Adipose tissue (tissue), 3 donors: ENCODE results near the gene RAD51AP1. TPM values are rescaled to one million over a fixed set of nuclear protein-coding genes. Genes with fewer than 3 reads are reported as not detected.
A peak's percentile ranks its signal among the peaks of the same experiment; 100 is the strongest.
"Not testable (repeated sequence)": the region's sequence is repeated elsewhere in the genome, so short reads cannot be mapped to it uniquely, and the experiment has no call there.

ENCODE experiments used
- H3K27ac ChIP-seq: one replicate; pipeline ENCODE4 v1.5.1; 2013; ENCODE audit warnings: low read depth, low read length
- WGBS, 3 donors: extraction: QIAGEN DNeasy Blood & Tissue Kit; methylation state at CpG; one replicate each; pipeline ENCODE4 v1.1.7; 2013; 5-methylcytosine and 5-hydroxymethylcytosine counted together
- polyA plus RNA-seq, 3 donors: library from polyadenylated mRNA; stranded (reverse); fragments of 200-250 nt; gene quantifications; one replicate each; pipeline ENCODE4 v1.2.3, GENCODE V29; 2013
- donor health status: healthy with polysubstance abuse.
- donor health status: Bipolar disorder and iron deficiency.
- donor health status: healthy.

The RAD51AP1 gene
- 1 to 10 TPM in 1 of 3 donors, under 1 TPM in 2; 0.51 to 1.1 (median 0.76) TPM for polyA plus RNA-seq

- 0% methylated on average over 49 of the region's 49 CpGs for WGBS, 3 donors
- H3K27ac ChIP-seq: peak within 1 kb of the TSS; percentile 10
Measured at GRCh38 chr12:4538207-4539160, at the start of gene RAD51AP1. Gene RAD51AP1 (plus strand): TSS chr12:4538890. CDS start chr12:4538940, 50 bp downstream.

GRCh38 chr12:4489556-4489955, 49.1 kb upstream of the RAD51AP1 start:
- H3K27ac ChIP-seq: no peak overlapping the region
- whole genome bisulfite sequencing, 3 donors: 95 to 99% (median 97%) methylated on average over 2 of the region's 2 CpGs

GRCh38 chr12:4490973-4491372, 47.7 kb upstream of the RAD51AP1 start:
- WGBS, 3 donors: 65 to 97% (median 92%) methylated on average over 1 of the region's 1 CpG
- no peak overlapping the region for H3K27ac ChIP-seq

GRCh38 chr12:4496145-4496838, 42.4 kb upstream of the RAD51AP1 start:
- WGBS, 3 donors: 93 to 97% (median 97%) methylated on average over 1 of the region's 1 CpG
- no peak overlapping the region for H3K27ac ChIP-seq

GRCh38 chr12:4499186-4499585, 39.5 kb upstream of the RAD51AP1 start:
- 98 to 100% (median 99%) methylated on average over 1 of the region's 1 CpG for WGBS, 3 donors
- no peak overlapping the region for H3K27ac ChIP-seq

- WGBS, 3 donors: 98 to 100% (median 98%) methylated on average over 1 of the region's 1 CpG
- no peak overlapping the region for H3K27ac ChIP-seq
Measured at GRCh38 chr12:4505376-4505986, 33.2 kb upstream of the RAD51AP1 start.

GRCh38 chr12:4506430-4506829, 32.3 kb upstream of the RAD51AP1 start:
- H3K27ac ChIP-seq: no peak overlapping the region

GRCh38 chr12:4506870-4507269, 31.8 kb upstream of the RAD51AP1 start:
- WGBS, 3 donors: 64 to 88% (median 70%) methylated on average over 5 of the region's 5 CpGs
- no peak overlapping the region for H3K27ac ChIP-seq

More at GRCh38 chr12:4506430-4506829, 32.3 kb upstream of the RAD51AP1 start:
- WGBS, 3 donors: 34 to 87% (median 84%) methylated on average over 3 of the region's 3 CpGs

GRCh38 chr12:4508503-4508902, 30.2 kb upstream of the RAD51AP1 start:
- not testable (repeated sequence) for H3K27ac ChIP-seq
- 91 to 94% (median 93%) methylated on average over 4 of the region's 4 CpGs for WGBS, 3 donors

GRCh38 chr12:4509269-4509668, 29.4 kb upstream of the RAD51AP1 start:
- not testable (repeated sequence) for H3K27ac ChIP-seq
- WGBS, 3 donors: 47 to 81% (median 65%) methylated on average over 7 to 12 of the region's 12 CpGs

GRCh38 chr12:4518106-4518728, 20.5 kb upstream of the RAD51AP1 start:
- H3K27ac ChIP-seq: no peak overlapping the region
- WGBS, 3 donors: 88 to 91% (median 90%) methylated on average over 5 of the region's 5 CpGs

GRCh38 chr12:4523443-4523842, 15.2 kb upstream of the RAD51AP1 start:
- not testable (repeated sequence) for H3K27ac ChIP-seq
- 95 to 97% (median 96%) methylated on average over 7 of the region's 7 CpGs for WGBS, 3 donors

GRCh38 chr12:4526923-4527546, 11.7 kb upstream of the RAD51AP1 start:
- WGBS, 3 donors: 93 to 97% (median 95%) methylated on average over 2 of the region's 2 CpGs
- H3K27ac ChIP-seq: no peak overlapping the region

GRCh38 chr12:4530160-4530559, 8.5 kb upstream of the RAD51AP1 start:
- H3K27ac ChIP-seq: no peak overlapping the region
- 75 to 88% (median 76%) methylated on average over 1 of the region's 1 CpG for WGBS, 3 donors

- no peak overlapping the region for H3K27ac ChIP-seq
- 78 to 86% (median 81%) methylated on average over 6 of the region's 6 CpGs for WGBS, 3 donors
Measured at GRCh38 chr12:4530982-4531586, 7.6 kb upstream of the RAD51AP1 start.

- H3K27ac ChIP-seq: no peak overlapping the region
- 90 to 96% (median 92%) methylated on average over 4 of the region's 4 CpGs for WGBS, 3 donors
Measured at GRCh38 chr12:4535092-4535491, 3.6 kb upstream of the RAD51AP1 start.

- 63 to 75% (median 68%) methylated on average over 2 of the region's 2 CpGs for WGBS, 3 donors
- no peak overlapping the region for H3K27ac ChIP-seq
Measured at GRCh38 chr12:4535871-4536270, 2.8 kb upstream of the RAD51AP1 start.
